ENCODE data around the gene ELP4. TPM values are rescaled to one million over a fixed set of nuclear protein-coding genes. Genes with fewer than 3 reads are reported as not detected.

ELP4 gene
- total RNA-seq, 2 donors from 2014 or later = 21.5 to 23.0 TPM

GRCh38 chr11:31817621-31818424 is 308.3 kb downstream of the ELP4 start:
- Histone ChIP-seq H3K27ac (no peak overlapping the region), H3K4me1 (replicated peaks) (no peaks in the 10 kb centered on the region), H3K9me3 (no peaks in the 10 kb centered on the region), H3K36me3 (no peaks in the 10 kb centered on the region), H3K4me3 (no peak overlapping the region), H3K27me3 (replicated peaks; ENCODE audit: insufficient read depth) (peaks cover 65% of the 10 kb centered on the region)
- WGBS = 5% methylated on average over 58 of the region's 58 CpGs
- intact Hi-C loops (cut with DNase I) = no loop called here
- DNase-seq (ENCODE audit: low spot score) = no peak
- TF ChIP-seq POLR2AphosphoS5 (IDR thresholded peaks at IDR 0.05) (no peak), POLR2A (IDR thresholded peaks at IDR 0.05) (no peak)

GRCh38 chr11:31818425-31818755 is 308.8 kb downstream of the ELP4 start:
- Histone ChIP-seq H3K4me3 (no peak overlapping the region), H3K36me3 (no peaks in the 10 kb centered on the region), H3K27ac (no peak overlapping the region), H3K27me3 (replicated peaks; ENCODE audit: insufficient read depth) (peaks cover 71% of the 10 kb centered on the region), H3K9me3 (no peaks in the 10 kb centered on the region), H3K4me1 (replicated peaks) (no peaks in the 10 kb centered on the region)
- no peak for TF ChIP-seq POLR2A (IDR thresholded peaks at IDR 0.05)
- TF ChIP-seq CTCF (IDR thresholded peaks at IDR 0.05) = no peak
- TF ChIP-seq POLR2AphosphoS5 (IDR thresholded peaks at IDR 0.05) = no peak
- no peak for DNase-seq (ENCODE audit: low spot score)
- intact Hi-C loops (cut with DNase I) = no loop called here
- 9% methylated on average over 9 of the region's 9 CpGs for WGBS

- WGBS = 8% methylated on average over 26 of the region's 26 CpGs
- H3K36me3 ChIP-seq = no peaks in the 10 kb centered on the region
- TF ChIP-seq POLR2AphosphoS5 (IDR thresholded peaks at IDR 0.05) = no peak
- TF ChIP-seq CTCF (IDR thresholded peaks at IDR 0.05) = no peak
- no peak for TF ChIP-seq POLR2A (IDR thresholded peaks at IDR 0.05)
- no peaks in the 10 kb centered on the region for H3K4me1 ChIP-seq (replicated peaks)
- intact Hi-C loops (cut with DNase I) = no loop called here
- H3K9me3 ChIP-seq = no peaks in the 10 kb centered on the region
- no peak overlapping the region for H3K4me3 ChIP-seq
- DNase-seq (ENCODE audit: low spot score) = no peak
- H3K27me3 ChIP-seq (replicated peaks; ENCODE audit: insufficient read depth) = peaks cover 71% of the 10 kb centered on the region
- no peak overlapping the region for H3K27ac ChIP-seq
These were observed 309.3 kb downstream of the ELP4 start for GRCh38 chr11:31818874-31819331.

- Histone ChIP-seq H3K27me3 (replicated peaks; ENCODE audit: insufficient read depth) (peaks cover 70% of the 10 kb centered on the region), H3K4me3 (no peak overlapping the region), H3K4me1 (replicated peaks) (no peaks in the 10 kb centered on the region), H3K9me3 (no peaks in the 10 kb centered on the region), H3K27ac (no peak overlapping the region), H3K36me3 (no peaks in the 10 kb centered on the region)
- TF ChIP-seq POLR2AphosphoS5 (IDR thresholded peaks at IDR 0.05) (no peak), POLR2A (IDR thresholded peaks at IDR 0.05) (no peak), CTCF (IDR thresholded peaks at IDR 0.05) (no peak)
- WGBS = 22% methylated on average over 45 of the region's 55 CpGs
- intact Hi-C loops (cut with DNase I) = no loop called here
- no peak for DNase-seq (ENCODE audit: low spot score)
These were observed 310.3 kb downstream of the ELP4 start for GRCh38 chr11:31819621-31820437.

- Histone ChIP-seq H3K36me3 (no peaks in the 10 kb centered on the region), H3K27me3 (replicated peaks; ENCODE audit: insufficient read depth) (peaks cover 75% of the 10 kb centered on the region), H3K4me3 (no peak overlapping the region), H3K4me1 (replicated peaks) (no peaks in the 10 kb centered on the region), H3K27ac (no peak overlapping the region), H3K9me3 (no peaks in the 10 kb centered on the region)
- no peak for DNase-seq (ENCODE audit: low spot score)
- TF ChIP-seq CTCF (IDR thresholded peaks at IDR 0.05) (no peak), POLR2AphosphoS5 (IDR thresholded peaks at IDR 0.05) (no peak), POLR2A (IDR thresholded peaks at IDR 0.05) (no peak)
- intact Hi-C loops (cut with DNase I) = no loop called here
- 11% methylated on average over 15 of the region's 15 CpGs for WGBS
These were observed 310.9 kb downstream of the ELP4 start for GRCh38 chr11:31820438-31820818.
